ENCODE results near the gene ARHGEF3. TPM values are rescaled to one million over a fixed set of nuclear protein-coding genes. Genes with fewer than 3 reads are reported as not detected.

The ARHGEF3 gene
- total and polyA plus RNA-seq, 9 donors, result 23.5 to 48.2 (median 39.5) TPM

DNA sequence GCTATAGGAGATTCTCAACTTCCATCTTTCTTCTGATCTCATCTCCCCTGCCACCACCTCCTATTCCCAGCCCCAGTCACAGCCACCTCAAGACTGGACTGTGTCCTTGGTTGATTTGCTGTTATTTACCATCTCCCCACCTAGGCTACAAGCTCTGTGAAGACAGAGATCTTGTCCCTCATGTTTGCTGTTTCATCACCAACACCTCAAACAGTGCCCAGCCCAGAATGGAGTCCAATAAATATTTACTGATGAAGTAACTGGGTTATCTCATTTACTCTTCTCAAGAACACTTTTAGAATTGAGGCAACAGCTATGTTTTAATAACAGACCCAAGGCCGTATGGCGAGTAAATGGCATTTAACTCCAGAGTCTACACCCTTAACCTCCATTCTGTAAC is 29.1 kb upstream of the ARHGEF3 start:
- Histone ChIP-seq H3K27ac (no peak overlapping the region), H3K4me3 (no peak overlapping the region), H3K4me1 (ENCODE audit: insufficient read depth) (peaks cover 9% of the 10 kb centered on the region), H3K27me3 (no peaks in the 10 kb centered on the region), H3K36me3 (no peaks in the 10 kb centered on the region), H3K9me3 (no peaks in the 10 kb centered on the region)
- intact Hi-C loops (cut with DNase I), result no loop called here
- WGBS, 3 donors, result 45 to 68% (median 65%) methylated on average over 2 of the region's 2 CpGs
- no peak for TF ChIP-seq EP300 (IDR thresholded peaks at IDR 0.05)
- no peak for TF ChIP-seq POLR2A (IDR thresholded peaks at IDR 0.05)
- TF ChIP-seq, protein P1, sequence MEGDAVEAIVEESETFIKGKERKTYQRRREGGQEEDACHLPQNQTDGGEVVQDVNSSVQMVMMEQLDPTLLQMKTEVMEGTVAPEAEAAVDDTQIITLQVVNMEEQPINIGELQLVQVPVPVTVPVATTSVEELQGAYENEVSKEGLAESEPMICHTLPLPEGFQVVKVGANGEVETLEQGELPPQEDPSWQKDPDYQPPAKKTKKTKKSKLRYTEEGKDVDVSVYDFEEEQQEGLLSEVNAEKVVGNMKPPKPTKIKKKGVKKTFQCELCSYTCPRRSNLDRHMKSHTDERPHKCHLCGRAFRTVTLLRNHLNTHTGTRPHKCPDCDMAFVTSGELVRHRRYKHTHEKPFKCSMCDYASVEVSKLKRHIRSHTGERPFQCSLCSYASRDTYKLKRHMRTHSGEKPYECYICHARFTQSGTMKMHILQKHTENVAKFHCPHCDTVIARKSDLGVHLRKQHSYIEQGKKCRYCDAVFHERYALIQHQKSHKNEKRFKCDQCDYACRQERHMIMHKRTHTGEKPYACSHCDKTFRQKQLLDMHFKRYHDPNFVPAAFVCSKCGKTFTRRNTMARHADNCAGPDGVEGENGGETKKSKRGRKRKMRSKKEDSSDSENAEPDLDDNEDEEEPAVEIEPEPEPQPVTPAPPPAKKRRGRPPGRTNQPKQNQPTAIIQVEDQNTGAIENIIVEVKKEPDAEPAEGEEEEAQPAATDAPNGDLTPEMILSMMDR (IDR thresholded peaks at IDR 0.05), result no peak
- no peak for DNase-seq

GRCh38 chr3:56829533-56829932 is 27.8 kb upstream of the ARHGEF3 start:
- H3K9me3 ChIP-seq, result no peaks in the 10 kb centered on the region
- H3K27me3 ChIP-seq, result no peaks in the 10 kb centered on the region
- 9 to 14% (median 10%) methylated on average over 1 of the region's 1 CpG for WGBS, 3 donors
- TF ChIP-seq POLR2A (IDR thresholded peaks at IDR 0.05) (no peak), EP300 (IDR thresholded peaks at IDR 0.05) (no peak)
- TF ChIP-seq, protein P1 (IDR thresholded peaks at IDR 0.05), result no peak
- no peak overlapping the region for H3K4me3 ChIP-seq
- DNase-seq, result no peak
- intact Hi-C loops (cut with DNase I), result no loop called here
- no peaks in the 10 kb centered on the region for H3K36me3 ChIP-seq
- H3K4me1 ChIP-seq (ENCODE audit: insufficient read depth), result peaks cover 12% of the 10 kb centered on the region
- no peak overlapping the region for H3K27ac ChIP-seq

- Histone ChIP-seq H3K4me3 (no peak overlapping the region), H3K4me1 (ENCODE audit: insufficient read depth) (peaks cover 12% of the 10 kb centered on the region), H3K36me3 (no peaks in the 10 kb centered on the region), H3K27me3 (no peaks in the 10 kb centered on the region), H3K9me3 (no peaks in the 10 kb centered on the region), H3K27ac (no peak overlapping the region)
- WGBS, 3 donors, result 96 to 97% (median 97%) methylated on average over 5 of the region's 5 CpGs
- no peak for DNase-seq
- intact Hi-C loops (cut with DNase I), result no loop called here
- TF ChIP-seq EP300 (IDR thresholded peaks at IDR 0.05) (no peak), POLR2A (IDR thresholded peaks at IDR 0.05) (no peak)
- TF ChIP-seq, protein P1 (IDR thresholded peaks at IDR 0.05), result no peak
Measured at GRCh38 chr3:56826831-56827722, 25.3 kb upstream of the ARHGEF3 start.

DNA sequence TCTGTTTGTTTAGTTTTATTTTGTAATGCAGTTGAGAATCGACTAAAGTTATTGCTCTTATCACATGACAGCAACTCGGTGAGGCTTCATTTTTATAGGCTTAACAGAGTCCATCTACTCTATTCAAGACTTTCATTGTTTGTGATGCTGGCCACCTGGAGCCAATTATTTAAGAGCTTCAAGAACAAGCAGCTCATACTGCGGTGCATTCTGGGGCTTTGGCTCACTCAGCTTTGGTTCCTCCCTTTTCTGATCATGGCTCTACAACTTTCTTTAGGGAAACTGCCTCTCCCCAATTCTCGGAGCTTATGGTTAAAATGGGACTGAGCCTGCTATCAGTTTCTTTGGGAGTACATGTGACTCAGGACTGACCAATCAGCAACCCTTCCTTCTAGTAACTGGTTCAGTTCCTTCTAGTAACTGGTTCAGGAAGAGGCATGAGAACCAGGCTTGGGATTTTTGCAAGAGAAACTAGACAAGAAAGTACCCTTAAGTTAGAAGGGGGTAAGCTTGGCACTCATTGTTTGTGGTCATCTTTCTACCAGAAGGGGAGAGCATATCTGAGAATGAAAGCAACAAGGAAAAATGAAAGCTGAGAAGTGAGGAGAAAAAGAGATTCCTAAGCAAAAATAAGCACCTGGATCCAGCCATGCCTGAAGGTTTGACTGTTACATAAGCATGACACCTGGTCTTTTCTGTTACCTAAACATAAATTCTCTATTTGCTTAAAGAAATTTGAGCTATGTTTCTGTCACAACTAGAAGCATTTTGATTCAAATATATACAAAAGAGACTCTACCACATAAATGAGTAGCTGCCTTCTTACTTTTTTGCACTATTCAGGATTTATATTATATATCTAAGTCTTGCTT is 24.1 kb upstream of the ARHGEF3 start:
- intact Hi-C loops (cut with DNase I), result no loop called here

More for the DNA sequence above, 24.1 kb upstream of the ARHGEF3 start:
- TF ChIP-seq POLR2A (IDR thresholded peaks at IDR 0.05) (no peak), EP300 (IDR thresholded peaks at IDR 0.05) (no peak)
- TF ChIP-seq, protein P1 (IDR thresholded peaks at IDR 0.05), result no peak
- no peaks in the 10 kb centered on the region for H3K36me3 ChIP-seq
- whole genome bisulfite sequencing, 3 donors, result 21 to 25% (median 23%) methylated on average over 4 of the region's 4 CpGs
- H3K27me3 ChIP-seq, result no peaks in the 10 kb centered on the region
- peak overlapping the region in 1 of 2 donors; percentile 7 for H3K27ac ChIP-seq
- no peak overlapping the region for H3K4me3 ChIP-seq
- no peaks in the 10 kb centered on the region for H3K9me3 ChIP-seq
- H3K4me1 ChIP-seq (ENCODE audit: insufficient read depth), result peaks cover 11% of the 10 kb centered on the region
- DNase-seq, result no peak

All from ovary (tissue), 9 donors.